ENCODE data around the gene TMTC2. TPM values are rescaled to one million over a fixed set of nuclear protein-coding genes. Genes with fewer than 3 reads are reported as not detected.

TMTC2 gene
- total RNA-seq, 1 donor from 2014 or later: 12.3 TPM

DNA sequence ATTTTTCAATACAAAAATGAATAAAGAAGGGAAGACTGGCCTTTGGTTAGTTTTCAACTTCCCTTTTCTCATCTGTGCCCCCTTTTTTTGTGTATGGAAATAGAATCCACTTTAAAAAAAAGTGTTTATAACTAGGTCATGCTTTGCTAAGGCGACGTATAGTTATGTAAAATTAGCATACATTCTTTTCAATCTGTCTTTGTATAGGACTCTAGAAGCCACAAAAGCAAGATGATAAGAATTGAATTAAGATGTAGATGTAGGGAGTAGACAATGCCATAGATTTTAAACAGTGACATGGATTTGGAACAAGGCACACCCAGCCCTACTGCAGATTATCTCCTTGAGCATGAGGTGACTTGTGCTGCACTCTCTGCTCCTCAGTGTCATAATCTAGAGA lies 354.3 kb downstream of the TMTC2 start:
- no peaks in the 10 kb centered on the region for H3K27me3 Mint-ChIP-seq (ENCODE audit: low read depth)
- no peak overlapping the region for H3K4me3 Mint-ChIP-seq
- H3K4me1 Mint-ChIP-seq: peaks cover 10% of the 10 kb centered on the region
- no peaks in the 10 kb centered on the region for H3K36me3 Mint-ChIP-seq (ENCODE audit: low read depth)
- no peak for TF ChIP-seq CTCF (conservative IDR thresholded peaks at IDR 0.05)
- no peak overlapping the region for H3K27ac Mint-ChIP-seq (ENCODE audit: unreplicated experiment)
- DNase-seq (ENCODE audit: low read depth, low spot score): no peak
- peaks cover 3% of the 10 kb centered on the region for H3K9me3 Mint-ChIP-seq

GRCh38 chr12:83042441-83043200 lies 355.9 kb downstream of the TMTC2 start:
- no peak for DNase-seq (ENCODE audit: low read depth, low spot score)
- Mint-ChIP-seq H3K27ac (ENCODE audit: unreplicated experiment) (peak overlapping the region; percentile 16), H3K4me1 (peaks cover 10% of the 10 kb centered on the region)

DNA sequence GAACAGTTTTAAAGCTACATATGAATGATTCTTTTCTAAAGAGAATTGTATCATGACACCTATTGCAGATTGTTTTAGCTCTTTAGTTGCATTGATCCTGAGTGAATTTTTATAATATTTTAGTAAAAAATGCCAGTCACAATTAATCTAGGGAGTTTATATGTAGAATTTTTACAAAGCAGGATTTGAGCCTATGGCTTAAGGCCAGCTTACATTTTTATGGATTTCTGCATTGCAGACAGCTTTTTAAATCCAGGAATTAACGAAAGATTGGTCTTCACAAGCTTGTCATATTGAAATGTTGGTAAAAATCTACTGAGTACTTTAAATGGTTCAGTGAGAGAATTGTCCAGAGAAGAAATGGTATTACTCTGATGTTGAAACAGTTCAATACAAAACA lies 358.0 kb downstream of the TMTC2 start:
- no peaks in the 10 kb centered on the region for H3K27me3 Mint-ChIP-seq (ENCODE audit: low read depth)
- TF ChIP-seq CTCF (conservative IDR thresholded peaks at IDR 0.05): no peak
- peaks cover 10% of the 10 kb centered on the region for H3K4me1 Mint-ChIP-seq
- no peak overlapping the region for H3K4me3 Mint-ChIP-seq
- H3K27ac Mint-ChIP-seq (ENCODE audit: unreplicated experiment): no peak overlapping the region
- DNase-seq (ENCODE audit: low read depth, low spot score): no peak
- peaks cover 6% of the 10 kb centered on the region for H3K9me3 Mint-ChIP-seq
- H3K36me3 Mint-ChIP-seq (ENCODE audit: low read depth): peaks cover 3% of the 10 kb centered on the region

More at GRCh38 chr12:83042441-83043200, 355.9 kb downstream of the TMTC2 start:
- no peaks in the 10 kb centered on the region for H3K36me3 Mint-ChIP-seq (ENCODE audit: low read depth)
- no peaks in the 10 kb centered on the region for H3K9me3 Mint-ChIP-seq
- no peak overlapping the region for H3K4me3 Mint-ChIP-seq
- TF ChIP-seq CTCF (conservative IDR thresholded peaks at IDR 0.05): no peak
- H3K27me3 Mint-ChIP-seq (ENCODE audit: low read depth): no peaks in the 10 kb centered on the region

DNA sequence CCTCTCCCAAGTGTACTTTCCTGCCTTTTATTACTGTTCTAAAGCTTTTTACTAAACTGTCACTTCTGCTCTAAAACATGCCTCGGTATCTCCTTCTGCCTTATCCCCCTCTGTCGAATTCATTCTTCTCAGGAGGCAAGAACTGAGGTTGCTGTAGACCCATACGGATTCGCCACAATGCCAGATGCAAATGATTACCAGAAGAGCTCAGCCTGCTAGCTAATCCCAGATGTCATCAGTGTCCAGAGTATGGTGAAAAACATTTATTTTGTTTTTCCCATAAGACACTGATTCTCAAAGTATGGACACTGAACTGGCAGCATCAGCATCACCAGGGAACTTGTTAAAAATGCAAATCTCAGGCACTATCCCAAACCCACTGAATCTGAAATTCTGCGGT lies 359.3 kb downstream of the TMTC2 start:
- no peak for TF ChIP-seq CTCF (conservative IDR thresholded peaks at IDR 0.05)
- no peaks in the 10 kb centered on the region for H3K27me3 Mint-ChIP-seq (ENCODE audit: low read depth)
- DNase-seq (ENCODE audit: low read depth, low spot score): no peak
- H3K36me3 Mint-ChIP-seq (ENCODE audit: low read depth): peaks cover 3% of the 10 kb centered on the region
- peaks cover 10% of the 10 kb centered on the region for H3K4me1 Mint-ChIP-seq
- H3K27ac Mint-ChIP-seq (ENCODE audit: unreplicated experiment): no peak overlapping the region
- peaks cover 6% of the 10 kb centered on the region for H3K9me3 Mint-ChIP-seq
- H3K4me3 Mint-ChIP-seq: no peak overlapping the region

DNA sequence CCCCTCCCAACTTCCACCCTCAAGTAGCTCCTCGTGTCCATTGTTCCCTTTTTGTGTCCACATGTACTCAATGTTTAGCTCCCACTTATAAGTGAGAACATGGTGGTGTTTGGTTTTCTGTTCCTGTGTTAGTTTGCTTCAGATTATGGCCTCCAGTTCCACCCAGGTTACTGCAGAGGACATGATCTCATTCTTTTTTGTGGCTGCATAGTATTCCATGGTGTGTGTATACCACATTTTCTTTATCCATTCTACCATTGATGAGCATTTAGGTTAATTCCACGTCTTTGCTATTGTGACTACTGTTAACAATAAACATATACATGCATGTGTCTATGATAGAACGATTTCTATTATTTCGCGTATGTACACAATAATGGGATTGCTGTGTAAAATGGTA lies 362.6 kb downstream of the TMTC2 start:
- Mint-ChIP-seq H3K27ac (ENCODE audit: unreplicated experiment) (no peak overlapping the region), H3K4me1 (peaks cover 7% of the 10 kb centered on the region), H3K27me3 (ENCODE audit: low read depth) (no peaks in the 10 kb centered on the region), H3K36me3 (ENCODE audit: low read depth) (peaks cover 3% of the 10 kb centered on the region), H3K9me3 (peaks cover 6% of the 10 kb centered on the region), H3K4me3 (no peak overlapping the region)
- no peak for DNase-seq (ENCODE audit: low read depth, low spot score)
- no peak for TF ChIP-seq CTCF (conservative IDR thresholded peaks at IDR 0.05)

Data from neural crest cell (in vitro differentiated cells).